Right renal pelvis (tissue), 4 donors: ENCODE results near the gene TTC22. TPM values are rescaled to one million over a fixed set of nuclear protein-coding genes. Genes with fewer than 3 reads are reported as not detected.

Source experiments
- DNase-seq, 4 donors: peaks; one replicate each; pipeline ENCODE4 v3.0.0-alpha.2; 2013; ENCODE audit warnings: low read depth in 4 of 4, low spot score in 3 of 4, missing footprints in 1 of 4
- polyA plus RNA-seq, 4 donors: library from polyadenylated mRNA; unstranded; fragments of 120-200 nt; gene quantifications; one replicate each; pipeline ENCODE4 v1.2.1, GENCODE V29; 2013; ENCODE audit not compliant: insufficient read length in 4 of 4

Gene TTC22
- 1 to 10 TPM; 5.0 to 7.0 (median 6.7) TPM for polyA plus RNA-seq

- DNase-seq = no peak
Observed at GRCh38 chr1:54800899-54801759, at the start of gene TTC22. Gene TTC22, minus strand, starts transcription at chr1:54801323. Its CDS starts 160 bp downstream, at chr1:54801163.

- DNase-seq = no peak
Observed at GRCh38 chr1:54850737-54851136, 49.6 kb upstream of the TTC22 start.

- no peak for DNase-seq
Observed at GRCh38 chr1:54850069-54850730, 49.1 kb upstream of the TTC22 start.

GRCh38 chr1:54849219-54850068 is 48.3 kb upstream of the TTC22 start:
- DNase-seq = no peak

- DNase-seq = no peak
Observed at GRCh38 chr1:54848134-54848948, 47.2 kb upstream of the TTC22 start.

DNA sequence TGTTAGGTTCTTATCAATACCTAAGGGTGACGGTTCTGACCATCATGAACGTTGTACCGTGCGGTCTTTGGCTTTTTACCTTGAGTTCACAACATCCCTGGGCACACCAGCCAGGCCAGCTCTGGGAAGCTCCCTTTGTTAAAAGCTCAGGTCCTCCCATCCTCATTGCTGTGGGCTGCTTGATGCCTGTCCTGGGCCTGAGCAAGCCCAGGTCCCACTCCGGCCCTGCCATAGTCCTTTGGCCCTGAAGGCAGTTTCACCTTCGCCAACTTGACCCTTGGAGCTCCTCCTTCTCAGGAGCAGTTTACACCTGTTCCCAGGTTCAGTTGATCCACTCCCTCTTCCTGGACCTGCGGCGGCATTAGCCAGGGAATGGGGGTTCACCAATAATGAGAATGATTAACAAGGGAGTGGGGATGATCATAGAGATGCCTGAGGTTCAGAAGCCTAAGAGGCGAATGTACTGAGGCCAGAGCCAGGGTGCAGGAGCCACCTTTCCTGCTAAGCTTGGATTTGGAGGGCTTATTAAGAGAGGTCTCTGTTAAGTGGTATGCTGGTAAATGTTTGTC is 45.7 kb upstream of the TTC22 start:
- no peak for DNase-seq

DNA sequence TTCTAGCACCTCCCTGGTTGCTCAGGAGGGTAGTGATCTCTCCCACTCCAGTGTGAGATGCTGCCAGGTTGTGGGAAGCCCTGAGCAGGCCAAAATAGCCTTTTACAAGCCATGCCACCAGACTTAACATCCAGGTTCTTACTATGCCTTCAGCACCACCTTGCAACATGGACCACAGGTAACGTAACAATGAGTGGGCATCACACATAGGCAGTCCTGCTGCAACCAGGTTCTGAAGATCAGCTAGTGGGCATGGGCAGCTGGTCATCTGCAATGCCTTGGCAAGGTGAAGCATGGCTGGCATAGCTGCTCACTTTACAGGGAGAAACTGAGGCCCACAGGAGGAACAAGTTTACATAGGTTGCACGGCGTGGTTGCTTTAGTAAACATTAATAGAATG is 45.2 kb upstream of the TTC22 start:
- DNase-seq = no peak

- DNase-seq = no peak
Observed at GRCh38 chr1:54845772-54846171, 44.6 kb upstream of the TTC22 start.

DNA sequence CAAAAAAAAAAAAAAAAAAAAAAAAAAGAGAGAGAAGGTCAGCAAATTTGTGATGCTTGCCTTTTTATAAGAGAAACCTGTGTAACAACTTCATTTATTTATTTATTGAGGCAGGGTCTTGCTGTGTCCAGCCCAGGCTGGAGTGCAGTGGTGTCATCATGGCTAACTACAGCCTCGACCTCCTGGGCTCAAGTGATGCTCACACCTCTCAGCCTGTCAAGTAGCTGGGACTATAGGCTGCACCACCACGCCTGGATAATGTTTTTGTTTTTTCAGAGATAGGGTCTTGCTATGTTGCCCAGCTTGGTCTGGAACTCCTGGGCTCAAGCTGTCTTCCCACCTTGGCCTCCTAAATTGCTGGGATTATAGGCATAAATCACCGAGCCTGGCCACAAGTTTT is 43.4 kb upstream of the TTC22 start:
- no peak for DNase-seq

DNA sequence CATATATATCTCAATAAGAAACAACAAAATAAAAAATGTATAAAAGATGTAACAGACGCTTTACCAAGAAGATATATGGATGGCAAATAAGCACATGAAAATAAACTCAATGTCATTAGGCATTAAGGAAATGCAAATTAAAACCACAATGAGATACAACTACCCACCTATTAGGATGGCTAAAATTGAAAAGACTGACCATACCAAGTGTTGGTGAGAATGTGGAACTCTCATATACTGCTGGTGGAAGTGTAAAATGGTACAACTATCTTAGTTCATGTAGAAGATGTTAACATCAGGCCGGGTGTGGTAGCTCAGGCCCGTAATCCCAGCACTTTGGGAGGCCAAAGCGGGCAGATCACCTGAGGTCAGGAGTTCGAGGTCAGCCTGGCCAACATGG is 42.3 kb upstream of the TTC22 start:
- no peak for DNase-seq

DNA sequence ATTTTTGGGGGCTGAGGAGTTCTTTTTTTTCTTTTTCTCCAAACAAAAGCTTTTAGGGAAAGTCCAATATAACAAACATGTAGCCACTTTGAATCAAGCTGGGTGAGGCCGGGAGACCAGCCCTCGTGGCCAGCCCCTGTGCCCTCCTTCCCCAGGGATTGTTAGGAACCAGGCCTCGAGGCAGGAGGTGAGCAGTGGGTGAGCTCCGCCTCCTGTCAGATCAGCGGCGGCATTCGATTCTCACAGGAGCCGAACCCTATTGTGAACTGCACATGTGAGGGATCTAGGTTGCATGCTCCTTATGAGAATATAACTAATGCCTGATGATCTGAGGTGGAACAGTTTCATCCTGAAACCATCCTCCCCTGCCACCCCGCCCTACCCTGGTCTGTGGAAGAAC is 41.8 kb upstream of the TTC22 start:
- no peak for DNase-seq

- no peak for DNase-seq
Observed at GRCh38 chr1:54842206-54842915, 41.2 kb upstream of the TTC22 start.

DNA sequence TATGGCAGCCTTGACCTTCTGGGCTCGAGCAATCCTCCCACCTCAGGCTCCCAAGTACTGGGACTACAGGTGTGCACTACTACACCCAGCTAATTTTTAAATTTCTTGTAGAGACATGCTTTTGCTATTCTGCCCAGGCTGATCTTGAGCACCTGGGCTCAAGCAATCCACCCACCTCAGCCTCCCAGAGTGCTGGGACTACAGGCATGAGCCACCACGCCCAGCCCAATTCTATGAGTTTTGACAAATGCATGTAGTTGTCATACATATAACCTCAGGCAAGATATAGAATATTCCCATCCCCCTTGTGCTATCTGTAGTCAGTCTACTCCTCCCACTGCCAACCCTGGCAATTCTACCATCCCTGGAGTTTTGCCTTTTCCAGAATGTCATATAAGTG is 38.7 kb upstream of the TTC22 start:
- DNase-seq = no peak

GRCh38 chr1:54838565-54839180 is 37.5 kb upstream of the TTC22 start:
- DNase-seq = no peak

GRCh38 chr1:54837002-54837853 is 36.1 kb upstream of the TTC22 start:
- no peak for DNase-seq

GRCh38 chr1:54836594-54836993 is 35.5 kb upstream of the TTC22 start:
- DNase-seq = no peak

DNA sequence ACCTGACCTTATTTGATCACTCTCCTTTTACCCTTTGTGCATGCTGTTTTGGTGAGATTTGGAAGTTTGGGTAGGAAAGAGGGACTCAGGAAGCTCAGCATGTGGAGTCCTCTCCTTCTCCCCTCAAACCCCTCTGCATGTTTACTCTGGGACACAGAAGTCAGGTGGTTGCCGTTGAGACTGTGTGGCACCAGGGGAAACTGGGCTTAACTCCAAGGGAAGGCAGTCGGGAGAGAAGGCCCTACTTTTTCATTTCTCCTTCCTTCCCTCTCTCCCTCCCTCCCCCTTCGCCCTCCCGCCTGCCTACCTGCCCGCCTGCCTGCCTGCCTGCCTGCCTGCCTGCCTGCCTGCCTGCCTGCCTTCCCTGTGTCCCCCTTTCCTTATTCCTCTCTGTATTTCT is 34.8 kb upstream of the TTC22 start:
- no peak for DNase-seq
